GM19099 (cell line): ENCODE results near the gene ATP6V1A.

Source experiments
- POLR2A ChIP-seq: IDR thresholded peaks from 3 replicates; pipeline ENCODE4 v1.6.1; 2011; ENCODE audit warnings: low read depth; ENCODE audit not compliant: insufficient read length; ENCODE audit errors: extremely low read depth

The ATP6V1A gene

DNA sequence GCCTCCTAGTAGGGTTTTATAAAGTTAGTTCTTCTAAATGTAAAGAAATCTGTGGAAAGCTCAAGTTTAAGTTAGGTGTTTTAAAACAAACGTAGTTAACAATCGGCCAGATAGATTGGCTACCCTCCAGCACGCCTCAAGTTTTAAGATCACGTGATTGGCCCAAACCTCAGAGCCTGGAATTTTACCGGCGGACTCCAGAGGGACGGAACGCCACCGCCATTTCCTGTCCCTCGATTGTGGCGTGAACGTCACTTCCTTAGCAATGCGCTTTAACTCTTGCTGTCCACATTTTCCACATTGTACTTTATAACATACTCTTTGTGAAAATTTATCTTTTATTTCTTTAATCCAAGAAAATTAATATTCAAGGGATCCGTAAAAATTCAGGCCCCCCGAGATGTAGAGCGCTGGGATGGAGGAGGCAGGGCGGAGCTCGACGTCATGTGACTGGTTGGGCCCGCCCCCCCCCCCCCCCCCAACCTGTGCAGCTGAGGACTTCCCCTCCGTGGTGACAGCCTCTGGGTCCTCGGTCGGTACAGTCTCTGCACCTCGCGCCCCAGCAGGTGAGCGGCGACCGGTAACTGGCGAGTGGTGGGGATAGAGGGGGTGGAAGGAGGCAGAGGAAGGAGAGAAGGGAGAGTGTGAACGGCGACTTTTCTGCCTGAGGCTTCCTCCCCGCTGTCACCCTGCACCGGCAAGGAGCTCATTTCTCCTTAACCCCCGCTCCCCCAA is at the start of gene ATP6V1A:
TSS of gene ATP6V1A (plus strand) at position 488 of the 735 bp plus-strand sequence. CDS start 31,719 bp downstream, outside the sequence.
- TF ChIP-seq POLR2A = peak; percentile 51

DNA sequence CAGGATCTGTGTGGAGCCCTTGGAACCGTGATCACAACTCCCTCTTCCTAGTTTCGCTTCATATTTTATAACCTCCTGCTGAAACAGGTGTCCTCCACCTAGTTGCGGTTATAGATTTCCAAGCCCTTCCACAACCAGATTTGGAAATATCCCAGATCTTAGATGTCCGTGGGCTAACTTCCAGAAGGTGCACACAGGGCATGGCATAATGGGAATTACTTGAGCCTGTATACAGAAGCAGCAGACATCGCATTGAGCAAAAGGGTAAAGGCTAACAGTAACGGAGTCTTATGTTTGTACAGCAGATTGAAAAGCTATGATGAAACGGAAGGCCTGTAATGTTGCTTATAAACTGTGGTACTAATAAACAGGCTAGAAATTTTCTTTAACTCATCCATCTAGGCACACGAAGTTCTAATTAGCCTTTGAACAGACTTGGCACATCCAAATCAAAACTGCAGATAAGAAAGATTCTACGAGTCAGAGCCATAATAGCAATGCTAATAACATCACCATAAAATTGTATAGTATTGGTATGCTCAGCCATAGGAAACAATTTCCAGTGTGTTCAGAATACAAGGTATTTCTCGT is 49.2 kb upstream of the ATP6V1A start:
- TF ChIP-seq POLR2A = no peak

DNA sequence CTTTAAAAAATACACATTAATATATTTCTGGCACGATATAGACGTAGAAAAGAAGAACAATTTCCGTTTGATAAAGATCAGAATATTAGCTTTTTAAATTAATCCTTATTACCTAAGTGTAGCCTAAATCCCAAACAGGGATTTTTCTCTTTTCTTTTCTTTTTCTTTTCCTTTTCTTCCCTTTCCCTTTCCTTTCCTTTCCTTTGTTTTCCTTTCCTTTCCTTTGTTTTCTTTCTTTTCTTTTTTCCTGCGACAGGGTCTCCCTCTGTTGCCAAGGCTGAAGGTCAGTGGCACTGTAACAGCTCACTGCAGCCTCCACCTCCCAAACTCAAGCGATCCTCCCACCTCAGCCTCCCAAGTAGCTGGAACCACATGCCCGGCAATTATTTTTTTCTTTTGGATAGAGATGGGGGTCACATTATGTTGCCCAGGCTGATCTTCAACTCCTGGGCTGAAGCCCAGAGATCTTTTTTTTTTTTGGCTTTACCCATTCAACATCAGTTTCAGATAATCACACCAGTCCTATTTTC is 48.6 kb upstream of the ATP6V1A start:
- no peak for TF ChIP-seq POLR2A

DNA sequence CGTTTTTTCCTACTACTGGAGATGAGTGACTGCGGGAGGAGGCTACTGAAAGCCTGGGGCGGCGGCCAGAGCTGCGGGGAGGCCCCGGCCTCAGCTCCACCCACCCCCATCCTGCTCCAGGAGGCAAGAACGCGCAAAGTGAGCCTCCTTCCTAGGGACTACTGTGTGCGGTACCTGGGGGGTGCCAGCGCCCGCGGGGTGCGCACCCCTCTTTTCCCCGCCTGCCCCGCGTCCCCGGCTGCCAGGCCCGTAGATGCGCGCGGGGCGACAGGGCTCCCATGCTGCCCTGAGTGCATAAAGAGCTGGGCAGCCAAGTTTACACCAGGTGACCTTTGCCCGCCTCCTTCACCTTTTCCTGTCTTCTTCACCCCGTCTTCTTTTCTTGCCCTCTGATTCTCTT is 47.9 kb upstream of the ATP6V1A start:
- no peak for TF ChIP-seq POLR2A

DNA sequence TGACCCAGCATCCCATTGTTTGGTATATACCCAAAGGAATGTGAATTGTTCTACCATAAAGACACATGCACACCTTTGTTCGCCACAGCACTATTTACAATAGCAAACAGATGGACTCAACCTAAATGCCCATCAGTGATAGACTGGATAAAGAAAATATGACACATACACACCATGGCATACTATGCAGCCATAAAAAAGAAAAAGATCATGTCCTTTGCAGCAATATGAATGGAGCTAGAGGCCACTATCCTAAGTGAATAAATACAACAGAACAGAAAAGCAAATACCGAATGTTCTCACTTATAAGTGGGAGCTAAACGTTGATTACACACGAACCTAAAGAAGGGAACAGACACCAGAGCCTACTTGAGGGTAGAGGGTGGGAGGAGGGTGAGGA is 39.0 kb upstream of the ATP6V1A start:
- TF ChIP-seq POLR2A = no peak

DNA sequence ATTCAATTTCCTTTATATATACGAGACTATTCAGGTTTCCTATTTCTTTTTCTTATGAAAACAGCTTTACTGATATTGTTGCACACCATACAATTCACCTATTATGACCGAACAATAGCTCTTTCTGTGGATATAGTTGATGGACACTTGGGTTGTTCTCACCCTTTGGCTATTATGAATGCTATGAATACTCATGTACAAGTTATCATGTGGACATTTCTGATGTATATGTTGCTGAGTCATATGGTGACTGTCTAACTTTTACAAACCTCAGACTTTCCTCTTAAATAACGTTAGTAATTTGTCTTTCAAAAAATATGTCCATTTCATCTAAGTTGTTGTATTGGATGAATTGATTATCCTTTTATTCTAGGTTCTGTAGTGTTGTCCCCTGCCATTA is 34.7 kb upstream of the ATP6V1A start:
- no peak for TF ChIP-seq POLR2A

DNA sequence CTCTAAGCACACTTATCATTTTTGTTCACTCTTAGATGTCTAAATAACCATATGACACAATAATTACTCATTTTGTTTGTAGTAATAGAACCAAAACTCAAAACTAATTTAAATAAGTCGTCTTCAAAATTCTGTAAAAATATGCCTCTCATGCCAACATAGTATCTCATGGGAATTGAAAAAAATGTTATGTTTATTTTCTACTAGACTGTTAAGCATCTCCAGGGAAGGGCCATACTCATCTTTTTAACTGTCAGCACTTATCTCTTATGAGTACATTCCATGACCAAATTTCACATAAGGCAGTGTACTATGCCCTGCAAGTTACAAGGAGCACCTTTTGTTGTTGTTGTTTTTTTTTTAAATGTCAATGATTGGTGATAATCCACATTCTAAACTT is 32.1 kb upstream of the ATP6V1A start:
- no peak for TF ChIP-seq POLR2A

DNA sequence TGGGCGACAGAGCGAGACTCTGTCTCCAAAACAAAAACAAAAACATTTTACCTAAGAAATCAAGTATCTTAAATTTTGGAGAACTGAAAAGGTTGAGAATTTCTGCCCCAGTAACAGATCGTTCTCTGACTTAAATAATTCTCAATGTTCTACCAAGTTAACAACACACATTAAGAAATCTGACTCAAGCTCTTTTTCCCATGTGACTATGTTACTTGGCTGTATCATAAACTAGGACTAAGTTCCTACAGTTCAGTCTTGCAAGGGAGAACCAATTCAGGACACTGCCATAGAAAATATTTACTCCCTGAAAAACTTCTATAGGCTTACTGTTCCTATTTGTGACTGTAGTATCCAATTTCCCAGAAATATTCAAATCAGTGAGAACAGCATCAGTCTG is 29.5 kb upstream of the ATP6V1A start:
- no peak for TF ChIP-seq POLR2A

DNA sequence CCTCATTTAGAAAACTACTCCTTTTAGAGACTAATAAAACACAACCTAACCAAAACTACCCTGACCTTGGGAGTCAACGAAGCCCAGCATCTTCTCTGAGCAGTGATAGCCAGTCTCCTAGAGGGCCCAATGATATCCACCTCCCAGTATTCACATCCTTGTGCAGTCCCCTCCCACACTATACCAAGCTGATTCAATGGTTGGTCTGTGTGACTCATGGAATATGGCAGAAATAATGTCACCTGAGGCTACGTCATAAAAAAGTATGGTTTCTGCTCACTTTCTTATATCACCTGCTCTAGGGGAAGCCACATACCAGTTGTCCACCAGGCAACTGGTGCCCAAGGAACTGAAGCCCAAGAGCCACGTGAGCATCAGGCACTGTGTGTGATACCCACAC is 29.0 kb upstream of the ATP6V1A start:
- no peak for TF ChIP-seq POLR2A

DNA sequence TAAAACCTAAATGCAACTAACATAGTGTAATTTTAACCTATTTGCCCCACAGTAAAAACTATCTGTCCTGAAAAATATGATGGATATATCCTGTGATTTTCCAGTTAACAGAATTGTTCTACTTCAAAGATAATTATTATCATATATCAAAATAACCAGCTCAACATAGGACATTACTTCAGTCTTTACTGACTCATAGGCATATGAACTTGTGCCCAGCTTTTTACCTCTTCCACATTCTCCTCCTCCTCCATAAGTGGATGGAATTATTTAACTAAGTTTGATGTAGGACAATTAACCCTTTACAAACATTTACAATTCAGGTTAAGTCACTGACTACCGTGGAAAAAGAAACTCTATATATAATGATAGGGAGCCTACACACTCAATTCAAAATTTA is 27.5 kb upstream of the ATP6V1A start:
- TF ChIP-seq POLR2A = no peak

DNA sequence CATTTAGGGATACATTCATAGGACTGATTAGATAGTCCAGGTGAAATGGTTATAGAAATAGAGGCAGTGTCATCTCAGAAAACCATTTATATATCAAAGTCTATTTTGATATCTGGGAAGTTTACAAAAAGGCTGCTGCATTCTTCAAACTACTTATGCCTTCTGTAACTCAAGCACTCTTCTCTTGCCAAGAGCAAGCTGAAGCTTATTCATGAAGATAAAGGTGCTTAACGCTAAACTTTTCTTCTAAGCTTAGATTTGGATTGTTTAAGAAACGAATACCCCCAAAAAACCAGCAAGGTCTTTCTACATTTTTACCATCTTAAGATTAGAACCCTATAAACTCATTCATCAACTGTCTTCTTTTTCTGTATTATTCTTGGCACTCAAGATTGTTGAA is 27.1 kb upstream of the ATP6V1A start:
- no peak for TF ChIP-seq POLR2A

DNA sequence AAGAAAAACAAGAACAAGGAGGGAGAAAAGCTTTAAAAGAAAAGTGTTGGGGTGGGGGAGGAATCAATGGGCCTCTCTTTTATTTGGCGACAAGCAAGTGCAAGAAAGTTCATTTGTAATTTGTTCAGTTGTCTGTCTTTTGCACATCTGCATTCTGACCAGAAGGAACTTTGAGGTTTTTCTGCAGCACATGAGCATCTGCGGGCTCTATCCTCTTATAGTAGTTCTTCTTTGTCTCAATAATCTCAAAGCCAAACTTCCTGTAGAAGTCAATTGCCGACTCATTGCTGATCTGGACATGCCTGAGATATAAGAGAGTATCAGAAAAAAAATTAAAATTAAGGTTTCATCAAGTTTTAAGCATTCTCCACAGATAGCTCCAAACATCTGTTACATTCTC is 25.2 kb upstream of the ATP6V1A start:
- TF ChIP-seq POLR2A = no peak

DNA sequence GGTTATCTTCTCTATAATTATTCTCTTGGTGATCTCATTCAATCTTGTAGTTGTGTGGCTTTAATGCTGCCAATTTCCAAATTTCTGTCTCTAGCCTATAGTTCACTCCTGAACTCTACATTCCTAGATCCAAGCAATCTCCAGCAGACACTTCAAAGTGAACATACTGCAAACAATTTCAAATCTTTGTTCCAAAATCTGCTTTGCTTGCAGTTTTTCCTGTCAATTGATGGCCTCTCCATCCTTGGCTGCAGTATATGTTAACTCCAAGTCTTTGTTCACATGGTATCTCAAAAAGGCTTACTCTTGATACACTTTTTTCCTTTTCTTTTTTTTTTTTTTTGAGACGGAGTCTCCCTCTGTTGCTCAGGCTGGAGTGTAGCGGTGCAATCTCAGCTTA is 18.2 kb upstream of the ATP6V1A start:
- no peak for TF ChIP-seq POLR2A

DNA sequence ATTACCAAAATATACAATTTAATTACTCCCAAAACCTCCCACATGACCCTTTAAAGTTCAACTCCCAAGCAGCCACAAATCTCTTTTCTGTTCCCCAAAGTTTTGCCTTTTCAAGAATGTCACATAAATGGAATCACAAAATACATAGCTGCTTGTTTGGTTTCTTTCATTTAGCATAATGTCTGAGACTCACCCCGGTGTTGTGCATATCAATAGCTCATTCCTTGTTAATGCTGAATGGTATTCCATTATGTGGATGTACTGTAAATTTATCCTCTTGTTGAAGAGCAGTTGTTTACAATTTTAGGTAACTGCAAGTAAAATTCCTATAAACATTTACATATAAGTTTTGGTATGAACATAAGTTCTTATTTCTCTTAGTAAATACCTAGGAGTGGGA is 16.3 kb upstream of the ATP6V1A start:
- TF ChIP-seq POLR2A = no peak

DNA sequence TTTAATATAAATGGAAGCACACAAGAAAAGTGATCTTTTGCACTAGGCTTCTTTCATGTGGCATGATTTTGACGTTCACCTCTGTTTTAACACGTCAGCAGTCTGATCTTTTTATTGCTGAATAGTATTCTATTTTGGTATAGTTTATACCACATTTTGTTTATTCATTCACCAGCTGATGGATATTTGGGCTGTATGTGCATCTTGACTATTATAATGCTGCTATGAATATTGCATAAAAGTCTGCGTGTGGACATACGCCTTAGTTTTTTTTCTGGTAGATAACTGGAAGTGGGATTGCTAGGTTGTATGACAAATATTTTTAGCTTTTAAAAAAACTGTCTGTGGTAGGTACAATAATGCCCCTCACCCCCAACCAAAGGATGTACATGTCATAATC is 15.1 kb upstream of the ATP6V1A start:
- no peak for TF ChIP-seq POLR2A

DNA sequence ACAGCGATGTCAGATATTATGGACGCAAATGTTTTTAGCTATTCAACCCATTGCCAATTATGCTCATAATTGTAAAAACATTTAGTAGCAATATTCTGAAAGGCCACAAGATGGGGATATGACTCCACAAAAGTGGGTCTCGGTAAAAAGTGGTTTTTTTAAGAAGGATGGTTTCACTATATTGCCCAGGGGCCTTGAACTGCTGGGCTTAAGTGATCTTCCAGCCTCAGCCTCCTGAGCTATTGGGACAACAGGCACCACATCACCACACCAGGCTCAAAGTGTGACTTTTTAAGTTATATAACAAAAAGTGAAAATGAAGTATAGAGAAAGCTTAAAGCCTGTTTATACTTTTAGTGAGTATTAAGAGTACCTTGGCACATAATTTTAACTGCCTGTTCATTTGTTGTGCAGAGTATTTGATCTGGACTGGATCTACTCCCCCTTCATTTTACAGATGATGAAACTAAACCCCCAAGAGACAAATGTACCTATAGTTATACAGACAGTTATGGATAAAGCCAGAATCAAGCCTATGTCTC is 10.2 kb upstream of the ATP6V1A start:
- TF ChIP-seq POLR2A = no peak

DNA sequence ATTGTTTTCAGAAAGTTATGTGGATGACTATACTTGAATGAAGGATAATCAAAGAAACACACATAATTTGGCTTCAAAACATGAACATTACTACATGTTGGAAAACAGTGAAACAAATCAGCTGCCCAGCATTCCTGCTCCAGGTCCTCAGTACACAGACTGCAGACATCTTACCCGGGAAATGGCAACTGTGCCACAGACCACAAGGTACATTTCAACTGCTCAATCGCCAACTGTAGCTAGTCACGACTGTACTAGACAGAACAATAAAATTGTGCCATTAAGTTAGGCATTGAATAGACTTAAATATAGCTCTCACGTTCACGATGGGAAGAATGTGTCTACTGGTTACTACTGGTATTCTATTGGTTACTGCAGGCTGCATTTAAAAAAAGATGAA is 5.7 kb upstream of the ATP6V1A start:
- no peak for TF ChIP-seq POLR2A

DNA sequence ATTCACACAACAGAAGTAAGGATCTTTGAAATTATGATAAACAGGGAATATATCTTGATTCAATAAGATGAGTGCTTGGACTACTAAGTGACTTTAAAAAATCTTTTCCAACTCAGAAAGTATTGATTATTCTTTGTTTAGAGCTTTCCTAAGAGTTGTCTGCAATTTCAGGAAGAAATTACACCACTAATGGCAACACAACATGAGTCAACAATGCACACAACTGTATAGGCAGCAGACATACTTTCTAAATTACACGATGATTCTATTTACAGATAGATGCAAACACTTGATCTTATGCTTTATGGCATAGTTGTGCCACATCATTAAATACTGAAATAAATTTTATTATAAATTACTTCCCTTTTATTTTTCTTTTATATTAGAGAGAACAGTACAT is 5.2 kb upstream of the ATP6V1A start:
- TF ChIP-seq POLR2A = no peak
